HG03066 (cell line): ENCODE results near the gene MIA.
"Not testable (repeated sequence)": the region's sequence is repeated elsewhere in the genome, so short reads cannot be mapped to it uniquely, and the experiment has no call there.

Experiments
- ATAC-seq: cut with Tn5 transposase; IDR thresholded peaks from one replicate; pipeline ENCODE4 v1.9.1; 2021; ENCODE audit warnings: low read depth; ENCODE audit not compliant: unreplicated experiment

Gene MIA

DNA sequence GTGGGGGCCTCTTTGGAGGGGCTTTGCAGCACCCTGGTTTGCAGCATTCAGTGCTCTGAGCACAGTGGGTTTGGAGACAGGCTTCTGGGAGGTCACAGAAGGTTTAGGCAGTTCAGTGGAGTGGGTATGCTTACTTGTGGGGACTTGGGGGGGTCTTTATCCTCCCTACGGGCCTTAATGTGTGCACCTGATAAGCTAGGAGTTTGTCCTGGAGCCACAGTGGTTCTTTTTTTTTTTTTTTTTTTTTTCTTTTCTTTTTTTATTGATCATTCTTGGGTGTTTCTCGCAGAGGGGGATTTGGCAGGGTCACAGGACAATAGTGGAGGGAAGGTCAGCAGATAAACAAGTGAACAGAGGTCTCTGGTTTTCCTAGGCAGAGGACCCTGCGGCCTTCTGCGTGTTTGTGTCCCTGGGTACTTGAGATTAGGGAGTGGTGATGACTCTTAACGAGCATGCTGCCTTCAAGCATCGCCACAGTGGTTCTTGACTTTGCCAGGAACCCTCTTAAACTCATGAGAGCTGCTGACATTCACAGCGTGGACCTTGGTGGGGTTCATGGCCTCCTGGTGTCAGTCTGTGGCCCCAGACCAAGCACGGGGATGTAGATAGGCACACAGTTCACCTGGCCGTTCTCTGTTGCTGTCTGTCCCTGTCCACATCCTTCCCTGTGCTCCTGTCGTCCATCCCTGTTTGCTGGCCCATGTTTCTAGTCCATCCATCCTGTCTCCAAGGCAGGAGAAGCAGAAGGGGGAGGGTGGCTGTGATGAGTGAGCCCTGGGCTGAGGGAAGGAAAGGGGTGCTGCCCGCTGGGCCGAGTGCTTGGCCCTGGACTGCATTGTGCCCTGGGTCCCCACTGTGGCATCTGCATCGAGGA, 26.3 kb downstream of the MIA start:
- ATAC-seq, result no peak

DNA sequence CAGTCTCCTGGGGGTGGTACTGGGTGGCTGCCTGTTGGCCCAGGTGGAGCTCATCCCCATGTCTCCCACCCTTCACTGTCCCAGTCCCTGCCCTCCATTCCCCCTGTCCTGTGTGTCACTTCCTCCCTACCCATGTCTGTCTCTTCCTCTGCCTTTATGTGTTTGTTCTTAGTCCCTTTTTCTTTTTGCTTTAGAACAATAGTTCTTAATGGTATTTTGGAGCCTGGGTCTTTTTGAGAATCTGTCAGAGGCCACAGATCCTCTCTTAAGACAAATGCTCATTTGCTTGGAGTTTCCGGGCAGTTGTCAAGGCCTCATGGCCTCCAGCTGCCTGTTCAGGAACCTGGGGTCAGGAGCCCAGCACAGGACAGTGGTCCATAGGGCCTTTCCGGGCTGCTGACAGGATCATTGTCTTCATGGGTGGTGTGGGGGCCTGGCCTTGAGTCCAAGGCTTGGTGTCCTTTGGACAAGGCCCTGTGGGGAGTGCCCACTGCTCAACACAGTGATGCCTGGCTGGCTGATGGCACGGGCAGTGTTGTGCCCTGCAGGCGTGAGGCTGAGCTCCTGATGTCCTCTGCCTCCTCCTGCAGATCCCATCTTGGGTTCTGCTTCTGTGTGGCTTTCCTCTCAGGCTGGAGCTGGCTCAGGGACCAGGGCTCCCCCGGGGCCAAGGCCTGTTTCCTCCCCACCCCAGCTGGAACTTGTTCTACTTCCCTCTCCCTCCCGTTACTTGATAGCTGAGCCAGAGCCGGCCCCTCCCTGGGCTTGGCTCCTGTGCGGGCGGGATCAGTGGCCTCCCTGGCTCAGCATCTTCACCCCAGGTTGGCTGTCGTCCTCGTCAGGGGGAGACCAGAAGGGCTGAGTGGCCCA, 27.2 kb downstream of the MIA start:
- no peak for ATAC-seq

DNA sequence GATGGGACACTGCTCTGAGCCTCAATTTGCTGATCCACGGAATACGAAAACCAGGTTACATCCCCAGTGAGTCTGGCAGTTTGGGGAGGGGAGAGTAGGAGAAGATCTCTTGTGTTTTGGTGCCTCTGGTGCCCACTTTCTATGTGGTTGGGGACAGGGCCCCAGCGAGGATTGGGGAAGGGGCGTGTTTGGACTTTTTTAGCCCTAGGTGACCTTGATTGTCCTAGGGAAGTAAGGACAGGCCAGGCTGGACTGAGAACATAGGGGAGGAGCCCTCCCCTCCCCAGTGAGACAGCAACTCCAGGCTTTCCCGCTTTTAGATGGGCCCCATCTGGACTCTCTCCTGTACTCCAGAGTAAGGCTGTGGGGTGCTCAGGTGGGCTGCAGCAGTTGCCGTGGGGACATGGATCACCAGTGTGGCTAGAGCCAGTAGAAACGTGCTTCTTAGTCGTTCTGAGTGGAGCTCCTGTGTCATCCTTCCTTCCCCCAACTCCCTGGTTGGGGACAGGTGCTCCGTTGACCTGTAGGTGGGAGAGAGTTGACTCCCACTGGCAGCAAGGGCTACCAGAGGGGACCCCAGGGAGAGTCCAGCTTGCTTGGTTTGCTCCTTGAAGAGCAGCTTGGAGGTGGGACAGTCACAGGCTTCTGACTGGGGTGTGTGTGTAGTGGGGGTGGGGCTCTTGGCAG, 28.0 kb downstream of the MIA start:
- ATAC-seq, result no peak

DNA sequence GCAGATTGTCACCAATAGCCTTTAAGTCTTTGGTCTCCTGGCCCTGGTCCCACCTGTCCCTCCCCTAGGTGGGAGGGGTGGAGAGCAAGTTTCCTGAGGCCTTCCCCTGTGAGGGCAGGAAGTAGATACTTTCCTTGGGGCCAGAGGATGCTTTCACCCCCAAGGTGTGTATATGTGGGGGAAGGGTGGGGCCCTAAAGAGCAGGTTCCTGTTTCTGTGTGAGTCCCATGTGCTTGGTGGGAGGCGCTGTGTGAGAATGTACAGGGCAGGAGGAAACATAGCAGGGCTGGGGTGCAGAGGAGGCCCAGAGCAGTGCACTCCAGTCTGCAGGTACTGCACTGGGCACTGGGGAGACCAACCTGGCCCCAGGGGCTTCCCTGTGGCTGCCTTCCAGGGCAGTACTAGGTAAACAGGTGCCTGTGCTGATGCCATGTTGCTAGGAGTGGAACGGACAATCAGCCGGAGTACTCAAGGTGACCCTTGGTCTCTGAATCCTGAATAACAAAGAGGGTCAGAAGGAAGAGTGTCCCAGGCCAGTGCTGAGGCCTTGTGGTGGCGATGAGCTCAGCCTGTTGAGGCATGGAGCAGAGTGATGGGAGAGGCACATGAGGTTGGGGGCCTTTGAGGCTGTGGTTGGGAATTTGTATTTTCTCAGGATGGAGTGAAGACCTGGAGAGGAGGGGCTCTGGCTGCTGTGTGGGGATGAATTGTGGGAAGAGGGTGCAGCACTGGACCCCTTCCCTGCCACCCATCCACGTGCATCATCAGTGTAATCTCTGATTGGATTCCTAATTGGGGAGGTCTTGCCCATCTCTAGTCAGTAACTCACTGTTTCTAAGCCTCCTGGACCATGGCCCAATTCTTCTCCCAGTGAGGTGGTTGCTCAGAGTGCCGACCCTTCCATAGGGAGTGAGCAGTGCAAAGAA, 28.8 kb downstream of the MIA start:
- ATAC-seq, result no peak

DNA sequence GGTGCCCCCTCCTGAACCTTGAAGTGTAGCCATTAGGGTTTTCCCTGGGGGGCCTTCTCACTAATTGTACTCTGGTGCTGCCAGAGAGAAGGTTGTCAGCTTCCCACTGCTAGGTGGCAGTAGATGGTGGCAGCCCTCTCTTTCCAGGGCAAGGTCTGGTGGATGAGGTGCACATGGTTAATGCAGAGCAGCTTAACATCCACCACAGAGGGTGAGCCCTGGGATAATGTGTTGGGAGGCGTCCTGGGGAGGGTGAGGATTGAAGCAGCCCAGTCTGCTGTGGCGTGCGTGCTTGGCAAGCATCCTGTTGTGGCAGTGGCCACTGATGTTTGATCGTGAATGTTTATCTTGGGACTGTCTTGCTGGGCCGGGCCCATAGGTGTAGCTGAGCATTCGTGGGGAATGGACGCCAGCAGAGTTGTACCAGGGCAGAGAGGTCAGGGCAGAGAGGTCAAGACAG, 29.5 kb downstream of the MIA start:
- no peak for ATAC-seq

DNA sequence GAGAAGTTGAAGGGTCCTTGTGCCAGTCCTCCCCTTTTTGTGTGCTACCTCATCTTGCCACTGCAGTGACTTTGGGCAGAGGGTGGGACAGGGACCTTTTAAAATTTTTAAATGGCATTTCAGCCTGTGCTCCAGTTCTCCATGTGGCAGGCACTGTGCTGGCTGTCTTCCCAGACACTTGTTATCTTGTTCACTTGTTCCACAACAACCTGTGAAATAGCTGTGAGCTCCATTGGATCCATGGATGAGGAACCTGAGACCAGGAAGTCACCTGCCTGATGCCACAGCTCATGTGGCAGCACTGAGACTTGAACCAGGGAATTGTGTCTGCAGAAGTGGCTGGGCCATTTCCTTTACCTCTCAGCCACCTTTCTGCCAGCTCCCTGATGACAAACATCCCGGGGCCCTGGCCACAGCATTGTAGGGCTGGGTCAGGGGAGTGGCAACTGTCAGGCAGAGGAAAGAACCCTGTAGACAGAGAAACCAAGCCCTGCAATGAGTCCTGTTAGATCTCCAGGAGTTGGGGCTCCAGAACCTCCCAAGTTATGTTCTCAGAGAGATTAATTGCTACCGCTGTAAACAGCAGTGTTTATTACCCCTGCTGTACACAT, 30.0 kb downstream of the MIA start:
- no peak for ATAC-seq

DNA sequence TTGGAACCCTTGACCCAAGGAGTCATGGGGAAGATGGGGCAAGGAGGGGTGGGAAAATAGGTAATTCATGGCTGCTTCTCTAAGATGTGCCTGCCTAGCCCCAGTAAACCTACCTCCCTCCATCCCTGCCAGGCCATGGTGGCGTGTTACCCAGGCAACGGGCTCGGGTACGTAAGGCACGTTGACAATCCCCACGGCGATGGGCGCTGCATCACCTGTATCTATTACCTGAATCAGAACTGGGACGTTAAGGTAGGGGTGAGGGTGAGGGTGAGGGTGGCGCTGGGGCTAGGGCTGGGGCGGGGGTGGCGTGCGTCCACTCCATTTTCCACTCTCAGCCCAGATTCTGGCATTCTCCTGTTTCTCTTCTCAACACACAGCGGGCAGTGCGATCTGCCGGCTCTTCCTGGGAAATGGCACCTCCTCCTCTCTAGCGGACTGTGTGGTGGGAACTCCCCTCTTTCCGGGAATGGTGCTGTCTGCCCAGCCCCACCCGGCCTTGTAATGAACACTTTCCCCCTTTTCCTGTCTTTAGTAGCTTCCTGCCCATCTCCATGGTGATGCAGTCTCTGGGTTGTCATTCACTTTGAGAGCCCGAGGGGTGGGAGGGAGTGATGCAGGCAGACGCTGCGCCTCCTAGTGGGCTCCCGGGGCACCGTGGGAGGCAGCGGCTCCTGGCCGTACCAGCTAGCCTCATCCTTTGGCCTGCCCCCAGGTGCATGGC, 31.3 kb downstream of the MIA start:
- no peak for ATAC-seq

DNA sequence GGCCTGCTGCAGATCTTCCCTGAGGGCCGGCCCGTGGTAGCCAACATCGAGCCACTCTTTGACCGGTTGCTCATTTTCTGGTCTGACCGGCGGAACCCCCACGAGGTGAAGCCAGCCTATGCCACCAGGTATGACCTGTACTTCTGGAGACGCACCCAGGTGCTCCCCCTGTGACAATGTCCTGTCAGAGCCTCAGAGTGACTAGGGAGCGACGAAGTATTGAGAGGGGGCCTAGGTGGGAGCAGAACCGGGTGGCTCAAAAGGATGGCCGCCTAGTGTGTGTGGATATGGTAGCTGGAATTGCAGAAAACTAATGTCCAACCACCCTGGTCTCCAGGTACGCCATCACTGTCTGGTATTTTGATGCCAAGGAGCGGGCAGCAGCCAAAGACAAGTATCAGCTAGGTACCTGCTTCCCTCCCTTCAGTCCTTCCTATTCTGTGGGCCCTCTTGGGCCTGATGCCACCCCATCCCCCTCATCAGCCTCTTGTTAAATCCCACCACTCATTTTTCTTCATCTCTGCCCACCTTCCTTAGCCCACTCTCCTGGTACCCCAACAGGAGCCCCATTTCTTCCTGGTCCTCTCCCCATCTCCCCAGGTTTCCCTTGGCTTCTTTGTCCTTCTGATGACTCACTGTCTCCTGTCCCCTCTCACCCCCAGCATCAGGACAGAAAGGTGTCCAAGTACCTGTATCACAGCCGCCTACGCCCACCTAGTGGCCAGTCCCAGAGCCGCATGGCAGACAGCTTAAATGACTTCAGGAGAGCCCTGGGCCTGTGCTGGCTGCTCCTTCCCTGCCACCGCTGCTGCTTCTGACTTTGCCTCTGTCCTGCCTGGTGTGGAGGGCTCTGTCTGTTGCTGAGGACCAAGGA, 32.1 kb downstream of the MIA start:
- ATAC-seq, result no peak

DNA sequence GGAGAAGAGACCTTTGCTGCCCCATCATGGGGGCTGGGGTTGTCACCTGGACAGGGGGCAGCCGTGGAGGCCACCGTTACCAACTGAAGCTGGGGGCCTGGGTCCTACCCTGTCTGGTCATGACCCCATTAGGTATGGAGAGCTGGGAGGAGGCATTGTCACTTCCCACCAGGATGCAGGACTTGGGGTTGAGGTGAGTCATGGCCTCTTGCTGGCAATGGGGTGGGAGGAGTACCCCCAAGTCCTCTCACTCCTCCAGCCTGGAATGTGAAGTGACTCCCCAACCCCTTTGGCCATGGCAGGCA, 32.7 kb downstream of the MIA start:
- no peak for ATAC-seq

DNA sequence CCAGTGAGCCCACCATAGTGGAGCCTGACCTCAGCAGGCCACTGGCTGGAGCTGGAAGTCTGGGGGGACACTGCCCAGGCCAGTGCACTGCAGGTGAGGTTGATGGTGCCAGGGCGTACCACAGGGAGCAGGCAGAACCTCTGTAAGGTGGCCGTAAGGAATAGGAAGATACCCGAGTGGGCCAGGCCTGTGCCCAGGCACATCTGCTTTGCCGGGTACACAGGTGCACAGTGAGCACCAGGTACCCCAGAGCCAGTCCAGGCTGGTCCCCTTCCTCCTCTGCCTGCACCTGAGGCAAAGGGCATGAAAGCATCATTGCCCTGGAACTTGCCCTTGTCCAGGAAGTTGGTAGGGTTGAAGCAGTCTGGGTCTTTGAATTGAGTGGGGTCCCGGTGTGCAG, 33.2 kb downstream of the MIA start:
- no peak for ATAC-seq

DNA sequence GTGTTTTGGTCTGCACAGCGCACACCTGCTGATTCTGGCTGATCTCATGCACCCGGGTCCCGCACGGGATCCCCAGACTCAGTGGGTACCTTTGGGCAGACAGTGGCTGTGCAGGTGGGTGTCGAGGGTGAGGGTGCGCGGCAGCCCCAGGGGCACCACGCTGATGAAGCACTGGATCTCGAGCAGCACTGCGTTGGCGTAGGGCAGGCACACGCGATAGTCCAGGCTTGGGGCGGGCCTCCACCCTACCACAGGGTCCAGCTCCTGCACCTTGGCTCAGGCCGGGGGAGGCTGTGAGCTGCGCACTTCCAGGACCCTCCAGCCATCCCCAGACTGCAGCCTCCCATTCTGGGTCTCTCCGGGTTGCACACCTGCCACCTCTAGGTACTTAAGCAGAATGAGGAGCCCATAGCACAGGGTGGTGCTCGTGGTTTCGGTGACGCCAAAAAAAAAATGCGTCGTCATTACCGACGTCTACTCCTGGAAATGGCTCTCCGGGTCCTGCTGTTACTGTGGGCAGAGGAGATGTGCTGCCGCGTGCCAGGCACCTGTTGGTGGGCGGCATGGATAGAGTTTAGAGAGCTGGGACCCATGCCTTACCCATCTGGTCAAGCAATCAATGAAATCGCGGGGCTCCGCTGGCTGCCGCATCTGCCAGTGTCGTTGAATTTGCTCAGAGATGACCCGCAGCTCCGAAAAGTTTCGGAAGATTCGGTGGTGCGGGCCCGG, 34.2 kb downstream of the MIA start:
- no peak for ATAC-seq

DNA sequence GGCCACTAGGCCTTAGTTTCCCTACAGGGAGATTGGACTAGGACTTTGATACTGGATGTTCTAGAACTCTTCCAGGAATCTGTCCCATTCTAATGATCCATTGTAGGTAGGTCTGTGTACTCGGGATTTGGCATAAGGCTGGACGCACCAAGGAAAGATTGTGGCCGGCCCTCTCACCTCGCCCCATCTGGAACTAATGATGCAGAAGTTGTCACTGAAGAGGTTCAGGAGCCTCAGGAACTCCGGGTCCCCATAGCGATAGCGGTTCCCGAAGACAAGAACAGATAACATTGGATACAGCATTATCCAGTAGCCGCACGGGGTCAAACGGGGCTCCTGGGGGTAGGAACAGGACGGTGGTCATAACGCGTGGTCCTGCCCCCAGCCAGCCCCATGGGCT, 34.8 kb downstream of the MIA start:
- ATAC-seq, result no peak

DNA sequence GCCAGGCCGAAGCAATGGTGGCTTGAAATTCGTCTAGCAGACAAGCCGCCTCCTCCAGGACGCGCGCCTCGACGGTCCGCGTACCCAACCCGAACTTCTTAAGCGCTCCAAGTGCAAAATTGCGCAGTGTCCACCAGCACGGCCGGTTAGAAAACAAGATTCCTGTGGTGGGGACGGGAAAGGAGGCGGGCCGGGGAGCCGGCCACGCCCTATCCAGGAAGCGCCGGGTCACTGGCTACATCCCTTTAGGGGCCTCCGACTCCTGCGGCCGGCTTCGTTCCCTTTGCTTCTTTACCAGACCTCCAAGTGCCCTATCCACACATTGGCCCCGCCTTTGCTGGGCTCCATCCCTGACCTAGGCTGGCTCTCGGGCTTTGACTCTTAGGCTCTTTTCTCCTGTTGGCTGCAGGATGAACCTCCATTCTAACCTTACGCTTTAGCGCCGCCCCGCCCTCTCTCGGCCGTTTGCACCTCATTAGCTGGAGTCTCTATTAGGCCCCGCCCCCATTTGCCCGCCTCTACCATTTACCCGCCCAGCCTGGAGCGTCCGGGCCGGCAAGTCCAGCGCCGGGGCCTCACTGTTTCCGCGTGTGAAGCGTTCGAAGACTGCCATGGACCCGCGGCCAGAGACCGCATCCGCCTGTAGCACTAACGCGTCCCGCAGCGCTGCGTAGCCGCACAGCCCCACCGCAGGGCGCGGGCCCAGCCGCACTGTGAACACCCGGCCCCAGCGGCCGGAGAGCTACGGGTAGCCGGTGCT, 35.5 kb downstream of the MIA start:
- ATAC-seq, result peak; percentile 68

DNA sequence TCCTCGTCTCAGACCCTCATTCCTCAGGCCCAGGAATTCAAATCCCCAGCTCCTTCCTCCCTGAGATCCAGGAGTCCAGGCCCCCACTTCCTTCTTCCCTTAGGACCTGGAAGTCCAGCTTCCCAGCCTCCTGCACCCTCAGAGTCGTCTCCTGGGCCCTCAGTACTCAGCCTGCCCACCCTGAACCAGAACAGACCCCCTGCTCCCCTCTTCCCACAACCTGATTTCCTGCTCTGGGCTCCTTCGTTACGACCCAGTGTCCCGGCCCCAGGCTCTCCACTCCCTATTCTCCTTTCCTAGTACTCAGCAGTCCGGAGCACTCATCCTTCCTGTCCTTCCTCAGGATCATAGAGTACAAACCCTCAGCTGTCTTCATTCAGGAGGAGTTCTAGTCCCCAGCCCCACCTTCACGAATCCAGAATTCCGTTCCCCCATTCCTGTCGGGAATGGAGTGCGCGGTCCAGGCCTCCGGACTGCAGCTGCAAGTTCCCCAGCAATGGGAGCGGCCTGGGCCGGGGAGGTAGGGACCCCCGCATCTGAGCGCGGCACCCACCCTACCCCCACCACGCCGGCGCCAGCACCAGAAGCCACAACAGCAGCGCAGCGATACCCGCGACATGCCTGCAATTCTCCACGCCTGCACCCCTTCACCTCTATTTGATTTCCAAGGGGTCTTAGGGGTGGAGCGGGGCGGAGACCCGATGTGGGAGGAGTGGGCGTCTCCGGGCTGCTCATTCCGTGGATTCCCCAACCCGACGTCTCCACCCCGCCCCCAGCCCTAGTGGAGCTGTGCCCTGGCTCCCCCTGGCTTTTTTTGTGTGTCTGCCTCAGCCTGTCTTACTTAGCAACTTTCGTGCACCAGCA, 36.4 kb downstream of the MIA start:
- no peak for ATAC-seq

DNA sequence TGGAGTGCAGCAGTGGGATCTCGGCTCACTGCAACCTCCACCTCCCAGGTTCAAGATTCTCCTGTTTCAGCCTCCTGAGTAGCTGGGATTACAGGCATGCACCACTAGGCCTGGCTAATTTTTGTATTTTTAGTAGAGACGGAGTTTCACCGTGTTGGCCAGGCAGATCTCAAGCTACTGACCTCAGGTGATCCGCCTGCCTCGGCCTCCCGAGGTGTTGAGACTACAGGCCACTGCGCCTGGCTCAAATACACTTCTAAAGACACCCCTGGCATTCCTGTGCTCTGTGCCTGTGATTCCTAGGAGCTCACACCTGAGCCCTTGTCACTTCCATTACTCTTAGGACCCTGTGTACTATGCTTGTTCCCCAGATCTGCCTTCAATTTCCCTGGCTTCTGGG, 37.2 kb downstream of the MIA start:
- not testable (repeated sequence) for ATAC-seq

DNA sequence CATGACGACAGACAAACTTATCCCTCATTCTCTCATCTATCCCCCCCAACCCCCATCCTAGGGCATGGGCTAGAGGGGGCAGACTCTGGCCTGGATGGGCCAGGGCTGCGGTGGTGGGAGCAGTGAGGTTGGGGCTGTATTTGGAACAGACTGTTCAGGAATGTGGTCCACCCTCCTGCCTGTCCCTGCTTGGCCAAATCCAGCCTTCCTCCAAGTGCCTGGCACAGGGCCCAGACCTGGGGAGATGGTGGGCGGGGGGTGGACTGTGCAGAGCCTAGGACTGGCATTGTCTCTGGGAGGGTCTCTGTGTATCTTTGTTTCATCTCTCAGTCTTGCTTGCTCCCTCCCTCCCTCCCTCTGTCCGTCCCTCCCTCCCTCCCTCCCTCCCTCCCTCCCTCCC, 37.9 kb downstream of the MIA start:
- ATAC-seq, result no peak
